Stimulated activated effector memory CD8-positive, alpha-beta T cell treated with anti-CD3 and anti-CD28 coated beads, Interleukin-12 subunit alpha, Interleukin-12 subunit beta, amount 100 ng/mL, for 72 hours (primary cell): ENCODE data around the gene TAF3.

Source experiments
- ATAC-seq: fragments of 150-1000 bp; cut with Tn5 transposase; 2 replicates; pipeline ENCODE4 v1.10.0; 2021
- DNase-seq, 2 donors: peaks; one replicate each; pipeline ENCODE4 v3.0.0; 2021 to 2022; ENCODE audit warnings: low spot score in 2 of 2
- H3K27ac Mint-ChIP-seq: one replicate; pipeline ENCODE4 v1.8.0; 2022; ENCODE audit warnings: mild to moderate bottlenecking, mixed read lengths
- H3K36me3 Mint-ChIP-seq: one replicate; pipeline ENCODE4 v1.8.0; 2022; ENCODE audit warnings: mild to moderate bottlenecking, mixed read lengths
- H3K4me1 Mint-ChIP-seq: one replicate; pipeline ENCODE4 v1.8.0; 2022; ENCODE audit warnings: mixed read lengths
- H3K4me3 Mint-ChIP-seq: one replicate; pipeline ENCODE4 v1.8.0; 2022; ENCODE audit warnings: mild to moderate bottlenecking, mixed read lengths
- H3K9me3 Mint-ChIP-seq: one replicate; pipeline ENCODE4 v1.8.0; 2022; ENCODE audit warnings: mixed read lengths

TAF3 gene

DNA sequence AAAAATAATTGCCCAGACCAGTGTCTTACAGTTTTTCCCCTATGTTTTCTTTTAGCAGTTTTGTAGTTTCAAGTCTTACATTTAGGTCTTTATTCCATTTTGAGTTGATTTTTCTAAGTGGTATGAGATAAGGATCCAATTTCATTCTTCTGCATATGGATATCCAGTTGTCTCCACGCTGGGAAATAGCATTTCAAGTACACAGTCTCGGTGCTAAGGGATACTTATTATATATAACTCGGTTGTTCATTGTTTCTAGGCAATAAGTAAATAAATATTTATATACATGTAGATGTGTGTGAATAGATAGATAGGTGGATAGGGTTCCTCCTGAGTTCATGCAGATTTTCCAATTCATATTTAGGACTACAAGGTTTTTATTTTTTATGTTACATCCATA lies 16.0 kb downstream of the TAF3 start:
- DNase-seq (no peak), ATAC-seq (no peak)
- Mint-ChIP-seq H3K4me1 (peaks cover 32% of the 10 kb centered on the region), H3K9me3 (no peaks in the 10 kb centered on the region), H3K27ac (no peak overlapping the region), H3K36me3 (peaks cover 14% of the 10 kb centered on the region), H3K4me3 (no peak overlapping the region)

DNA sequence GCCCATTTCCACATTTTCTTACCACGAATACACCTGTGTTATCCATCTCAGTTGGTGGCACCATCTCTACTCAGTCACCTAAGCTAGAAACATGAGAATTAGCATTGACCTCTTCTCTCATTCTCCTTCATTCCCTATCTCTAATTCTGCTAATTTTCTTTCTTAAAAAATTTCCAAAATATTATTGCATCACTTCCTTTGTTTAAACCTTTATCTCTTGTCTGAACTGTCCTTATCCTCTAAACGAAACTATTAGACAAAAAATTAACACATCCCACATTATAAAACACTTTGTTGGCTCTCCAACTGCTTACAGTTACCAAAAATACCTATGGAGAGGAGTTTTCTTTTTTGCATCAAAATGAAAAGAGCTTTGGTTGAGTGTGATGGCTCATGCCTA lies 18.3 kb downstream of the TAF3 start:
- Mint-ChIP-seq H3K36me3 (peaks cover 13% of the 10 kb centered on the region), H3K27ac (peak overlapping the region; percentile 75), H3K9me3 (no peaks in the 10 kb centered on the region), H3K4me1 (peaks cover 22% of the 10 kb centered on the region), H3K4me3 (no peak overlapping the region)
- ATAC-seq (no peak), DNase-seq (no peak)

DNA sequence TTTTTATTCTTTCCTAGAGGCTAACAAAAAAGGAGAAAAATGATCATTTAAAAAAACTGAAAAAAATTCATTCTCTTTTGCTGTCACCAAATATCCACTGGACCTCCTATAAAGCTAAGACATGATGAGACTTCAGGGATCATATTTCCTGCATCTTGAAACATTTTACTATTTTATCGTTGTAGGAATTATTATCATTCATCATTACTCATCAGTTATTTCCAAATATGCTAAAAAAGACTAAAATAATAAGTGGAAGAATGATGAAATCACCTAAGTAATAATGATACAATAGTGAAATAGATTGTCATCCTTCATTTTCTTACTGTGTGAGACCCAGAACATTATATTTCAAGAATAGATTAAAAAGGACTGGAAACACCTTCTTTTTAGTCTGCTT lies 28.3 kb downstream of the TAF3 start:
- H3K4me1 Mint-ChIP-seq: peaks cover 13% of the 10 kb centered on the region
- ATAC-seq (no peak), DNase-seq (no peak)
- H3K4me3 Mint-ChIP-seq: no peak overlapping the region
- no peaks in the 10 kb centered on the region for H3K9me3 Mint-ChIP-seq
- H3K27ac Mint-ChIP-seq: no peak overlapping the region
- H3K36me3 Mint-ChIP-seq: peaks cover 5% of the 10 kb centered on the region

DNA sequence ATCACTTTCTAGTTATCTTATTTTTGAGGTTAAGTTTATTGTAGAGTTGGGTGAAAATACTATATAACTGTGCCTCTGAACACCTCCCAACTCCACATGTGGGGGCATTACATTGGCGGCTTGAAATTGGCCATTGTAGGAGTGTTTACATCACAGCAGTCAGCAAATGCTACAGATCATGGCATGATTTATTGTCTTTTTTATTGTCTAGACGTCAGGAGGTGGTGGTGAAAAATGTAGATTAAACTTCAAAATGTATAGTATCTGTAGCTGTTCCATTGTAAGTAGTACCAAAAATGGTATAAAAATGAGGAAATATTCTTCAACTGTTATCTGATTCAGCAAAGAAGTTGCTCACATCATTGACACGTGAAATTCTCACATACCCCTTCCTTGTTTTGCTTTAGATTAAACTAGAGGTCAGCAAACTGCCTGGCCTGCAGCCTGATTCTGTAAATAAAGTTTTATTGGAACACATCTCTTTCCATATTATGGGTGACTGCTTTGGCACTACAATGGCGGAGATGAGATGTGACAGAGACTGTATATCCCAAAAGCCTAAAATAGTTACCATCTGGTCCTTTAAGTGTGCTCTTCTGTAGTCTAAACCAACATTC lies 35.0 kb downstream of the TAF3 start:
- H3K9me3 Mint-ChIP-seq: no peaks in the 10 kb centered on the region
- H3K36me3 Mint-ChIP-seq: peaks cover 5% of the 10 kb centered on the region
- no peak for ATAC-seq
- no peak overlapping the region for H3K4me3 Mint-ChIP-seq
- H3K27ac Mint-ChIP-seq: no peak overlapping the region
- H3K4me1 Mint-ChIP-seq: peaks cover 34% of the 10 kb centered on the region
- DNase-seq: no peak

DNA sequence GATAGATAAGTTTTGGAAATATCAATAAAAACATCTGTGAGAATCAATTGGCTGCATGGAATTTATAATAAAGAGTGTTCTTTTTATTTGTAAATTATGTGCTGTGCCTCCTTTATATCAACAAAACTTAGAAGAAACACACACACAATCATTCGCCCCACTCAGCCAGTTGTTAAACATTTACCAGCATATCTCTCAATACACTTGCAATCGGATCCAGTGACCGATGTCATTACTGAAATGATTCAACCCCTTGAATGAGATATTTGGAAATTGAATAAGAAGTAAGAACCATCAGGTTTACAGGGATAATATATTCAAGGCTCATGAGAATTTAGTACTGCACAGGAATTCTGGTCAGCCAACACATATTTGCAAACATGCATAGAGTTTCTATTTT lies 35.6 kb downstream of the TAF3 start:
- ATAC-seq (no peak), DNase-seq (no peak)
- Mint-ChIP-seq H3K36me3 (peaks cover 5% of the 10 kb centered on the region), H3K9me3 (no peaks in the 10 kb centered on the region), H3K4me3 (no peak overlapping the region), H3K4me1 (peaks cover 31% of the 10 kb centered on the region), H3K27ac (no peak overlapping the region)

DNA sequence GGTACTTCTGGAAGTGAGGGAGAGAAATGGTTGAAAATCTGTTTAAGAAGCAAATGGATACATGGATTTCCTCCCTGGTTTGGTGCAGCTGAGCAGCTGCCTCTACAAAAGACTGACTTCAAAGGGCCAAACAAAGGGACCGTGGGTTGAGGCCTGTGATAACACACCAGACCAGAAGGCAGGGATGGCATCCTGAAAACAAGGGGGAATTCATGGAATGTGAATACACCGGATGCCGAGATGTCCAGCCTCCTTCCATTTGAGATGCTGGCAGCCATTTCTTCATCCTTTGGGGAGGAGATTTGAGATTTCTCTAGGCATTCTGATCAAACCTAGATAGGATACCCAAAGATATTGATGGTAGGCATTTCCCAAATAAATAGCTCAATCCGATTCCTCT lies 36.9 kb downstream of the TAF3 start:
- Mint-ChIP-seq H3K9me3 (peaks cover 3% of the 10 kb centered on the region), H3K4me1 (peaks cover 31% of the 10 kb centered on the region), H3K27ac (no peak overlapping the region), H3K36me3 (peaks cover 5% of the 10 kb centered on the region), H3K4me3 (no peak overlapping the region)
- no peak for ATAC-seq
- no peak for DNase-seq

DNA sequence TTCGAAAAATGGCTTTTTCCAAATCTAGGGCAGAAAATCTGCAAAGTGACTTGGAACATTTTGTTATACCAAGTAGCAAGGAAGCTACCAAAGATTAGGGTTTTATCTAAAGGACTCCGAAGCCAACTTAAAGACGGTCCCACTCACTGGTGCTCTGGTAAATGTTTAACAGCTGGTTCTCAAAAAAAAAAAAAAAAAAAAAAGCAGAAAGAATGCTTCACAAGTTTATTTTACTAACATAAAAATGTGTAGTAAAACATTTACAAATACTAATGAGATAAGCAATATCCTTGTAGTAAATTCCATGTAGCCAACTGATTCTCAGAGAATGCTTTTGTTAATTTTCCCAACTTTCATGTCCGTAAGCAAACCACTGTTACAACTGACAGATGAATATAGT lies 38.4 kb downstream of the TAF3 start:
- Mint-ChIP-seq H3K4me1 (peaks cover 24% of the 10 kb centered on the region), H3K4me3 (no peak overlapping the region), H3K27ac (no peak overlapping the region), H3K36me3 (no peaks in the 10 kb centered on the region), H3K9me3 (peaks cover 5% of the 10 kb centered on the region)
- no peak for ATAC-seq
- no peak for DNase-seq

DNA sequence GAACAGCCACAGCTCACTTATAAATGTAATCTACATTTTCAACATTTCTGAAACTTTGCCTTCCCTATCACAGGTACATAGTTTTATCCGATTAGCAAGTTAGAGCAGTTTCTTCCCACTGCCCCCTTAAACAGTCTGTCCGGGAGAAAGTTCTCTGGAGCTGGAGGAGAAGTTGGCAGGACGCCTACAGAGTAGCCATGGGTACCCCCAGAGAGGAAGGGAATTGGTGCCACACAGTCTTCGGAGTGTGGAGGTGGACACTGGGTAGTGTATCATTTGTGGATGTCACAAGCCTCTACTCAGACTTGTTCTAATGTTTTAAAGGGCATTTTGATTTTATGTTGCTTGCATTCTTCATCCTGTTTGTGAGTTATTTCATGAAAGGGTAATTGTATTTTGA lies 39.0 kb downstream of the TAF3 start:
- no peaks in the 10 kb centered on the region for H3K36me3 Mint-ChIP-seq
- no peak for ATAC-seq
- peaks cover 21% of the 10 kb centered on the region for H3K4me1 Mint-ChIP-seq
- DNase-seq: no peak
- no peak overlapping the region for H3K27ac Mint-ChIP-seq
- no peak overlapping the region for H3K4me3 Mint-ChIP-seq
- peaks cover 10% of the 10 kb centered on the region for H3K9me3 Mint-ChIP-seq

DNA sequence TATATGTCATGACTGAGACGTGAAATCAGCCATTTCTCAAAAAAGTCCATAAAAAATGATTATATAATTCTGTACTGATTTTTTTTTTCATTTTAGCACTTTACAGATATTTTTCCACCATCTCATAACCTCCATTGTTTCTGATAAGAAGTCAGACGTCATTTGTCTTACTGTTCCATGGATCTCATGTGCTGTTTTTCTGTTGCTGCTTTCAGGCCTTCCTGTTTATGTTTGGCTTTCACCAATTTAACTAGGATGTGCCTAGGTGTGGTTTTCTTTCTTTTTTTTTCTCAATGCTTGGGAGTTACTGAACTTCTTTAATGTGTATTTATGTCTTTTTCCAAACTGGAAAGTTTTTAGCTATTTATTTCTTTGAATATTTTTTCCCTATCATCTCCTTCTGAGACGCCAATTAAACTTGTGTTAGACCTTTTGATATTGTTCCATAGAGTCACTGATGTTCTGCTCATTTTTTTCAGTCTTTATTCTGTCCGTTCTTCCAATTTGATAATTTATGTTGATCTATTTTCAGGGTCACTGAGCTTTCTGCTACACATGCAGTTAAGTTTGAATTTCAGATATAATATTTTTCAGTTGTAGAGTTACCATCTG lies 43.3 kb downstream of the TAF3 start:
- ATAC-seq (no peak), DNase-seq (no peak)
- peaks cover 10% of the 10 kb centered on the region for H3K9me3 Mint-ChIP-seq
- no peaks in the 10 kb centered on the region for H3K36me3 Mint-ChIP-seq
- H3K4me1 Mint-ChIP-seq: peaks cover 37% of the 10 kb centered on the region
- no peak overlapping the region for H3K4me3 Mint-ChIP-seq
- H3K27ac Mint-ChIP-seq: no peak overlapping the region

DNA sequence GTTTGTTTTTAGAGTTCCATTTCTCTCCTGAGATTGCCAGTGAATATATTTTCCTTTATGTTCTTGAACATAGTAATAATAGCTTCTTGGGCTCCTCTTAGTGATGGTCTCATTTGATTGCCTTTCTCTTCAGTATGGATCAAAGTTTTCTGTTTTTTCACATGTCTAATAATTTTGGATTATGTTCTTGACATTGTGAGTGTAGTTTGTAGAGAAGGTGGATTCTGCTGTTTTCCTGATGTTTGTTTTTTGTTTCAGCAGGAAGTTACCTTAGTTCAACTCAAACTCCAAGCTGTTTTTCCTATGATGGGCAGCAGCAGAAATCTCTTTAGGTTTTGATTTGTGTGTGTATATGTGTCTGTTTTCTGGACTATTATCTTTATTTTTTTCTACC lies 43.8 kb downstream of the TAF3 start:
- ATAC-seq (no peak), DNase-seq (no peak)
- Mint-ChIP-seq H3K36me3 (no peaks in the 10 kb centered on the region), H3K9me3 (peaks cover 10% of the 10 kb centered on the region), H3K4me1 (peaks cover 34% of the 10 kb centered on the region), H3K4me3 (no peak overlapping the region), H3K27ac (no peak overlapping the region)

DNA sequence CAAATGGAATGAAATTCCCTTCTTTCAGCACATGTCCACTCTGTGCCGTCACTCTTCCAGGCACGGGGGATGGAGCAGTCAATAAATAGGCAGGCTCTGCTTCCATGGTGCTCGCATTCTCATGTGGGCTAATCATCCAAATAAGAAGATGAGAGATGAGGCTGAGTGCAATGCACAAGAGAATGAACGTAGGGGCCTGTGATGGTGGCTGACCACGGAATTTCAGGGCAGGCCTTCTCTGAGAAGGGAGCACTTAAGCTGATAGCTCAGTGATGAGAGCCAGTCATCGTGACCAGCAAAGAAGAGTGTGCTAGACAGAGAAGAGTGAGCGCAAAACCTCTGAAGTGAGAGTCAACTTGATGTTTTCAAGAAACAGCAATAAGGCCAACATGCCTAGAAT lies 47.9 kb downstream of the TAF3 start:
- Mint-ChIP-seq H3K9me3 (peaks cover 7% of the 10 kb centered on the region), H3K27ac (no peak overlapping the region), H3K4me3 (no peak overlapping the region), H3K4me1 (peaks cover 31% of the 10 kb centered on the region), H3K36me3 (no peaks in the 10 kb centered on the region)
- no peak for DNase-seq
- no peak for ATAC-seq

DNA sequence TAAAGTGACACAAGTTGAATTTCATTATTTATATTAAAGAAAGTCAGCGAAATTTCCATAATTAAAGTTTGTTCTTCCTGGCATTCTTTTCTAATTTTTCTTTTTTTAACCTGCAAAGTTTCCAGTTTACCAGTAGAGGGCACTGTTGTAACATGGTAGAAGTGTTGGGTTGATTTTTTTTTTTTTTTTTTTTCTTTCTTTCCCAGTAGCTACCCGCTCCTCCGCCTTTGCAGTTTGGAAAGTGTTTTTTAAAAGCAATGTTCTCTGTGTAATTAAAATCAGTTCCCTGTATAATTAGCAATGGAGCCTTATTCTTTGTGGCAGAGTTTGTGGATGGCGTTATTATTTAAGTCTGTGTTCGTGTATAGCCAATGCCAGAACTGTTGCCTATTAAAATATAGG lies 53.7 kb downstream of the TAF3 start:
- H3K36me3 Mint-ChIP-seq: no peaks in the 10 kb centered on the region
- ATAC-seq (no peak), DNase-seq (no peak)
- peaks cover 10% of the 10 kb centered on the region for H3K4me1 Mint-ChIP-seq
- peak overlapping the region; percentile 39 for H3K4me3 Mint-ChIP-seq
- no peaks in the 10 kb centered on the region for H3K9me3 Mint-ChIP-seq
- no peak overlapping the region for H3K27ac Mint-ChIP-seq

DNA sequence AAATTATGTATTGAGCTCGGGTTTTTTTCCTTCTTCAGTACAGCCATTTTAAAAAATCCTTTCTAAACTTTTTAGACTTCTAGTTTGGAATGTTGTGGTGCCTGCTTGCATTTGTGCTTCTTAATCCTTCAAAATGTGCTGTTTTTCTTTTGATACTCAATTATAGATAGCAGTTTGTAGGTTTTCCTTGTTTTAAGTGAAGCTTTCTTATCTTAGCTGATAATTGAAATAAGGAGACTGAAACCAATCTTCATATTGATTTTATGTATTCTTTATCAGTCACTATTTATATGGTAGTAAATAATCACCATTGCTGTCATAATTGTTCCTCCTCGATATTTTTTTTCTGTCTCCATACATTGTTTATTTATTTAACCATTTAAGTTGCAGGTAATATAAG lies 56.6 kb downstream of the TAF3 start:
- peaks cover 5% of the 10 kb centered on the region for H3K4me1 Mint-ChIP-seq
- no peaks in the 10 kb centered on the region for H3K36me3 Mint-ChIP-seq
- H3K27ac Mint-ChIP-seq: no peak overlapping the region
- H3K9me3 Mint-ChIP-seq: no peaks in the 10 kb centered on the region
- DNase-seq: no peak
- no peak for ATAC-seq
- H3K4me3 Mint-ChIP-seq: no peak overlapping the region

DNA sequence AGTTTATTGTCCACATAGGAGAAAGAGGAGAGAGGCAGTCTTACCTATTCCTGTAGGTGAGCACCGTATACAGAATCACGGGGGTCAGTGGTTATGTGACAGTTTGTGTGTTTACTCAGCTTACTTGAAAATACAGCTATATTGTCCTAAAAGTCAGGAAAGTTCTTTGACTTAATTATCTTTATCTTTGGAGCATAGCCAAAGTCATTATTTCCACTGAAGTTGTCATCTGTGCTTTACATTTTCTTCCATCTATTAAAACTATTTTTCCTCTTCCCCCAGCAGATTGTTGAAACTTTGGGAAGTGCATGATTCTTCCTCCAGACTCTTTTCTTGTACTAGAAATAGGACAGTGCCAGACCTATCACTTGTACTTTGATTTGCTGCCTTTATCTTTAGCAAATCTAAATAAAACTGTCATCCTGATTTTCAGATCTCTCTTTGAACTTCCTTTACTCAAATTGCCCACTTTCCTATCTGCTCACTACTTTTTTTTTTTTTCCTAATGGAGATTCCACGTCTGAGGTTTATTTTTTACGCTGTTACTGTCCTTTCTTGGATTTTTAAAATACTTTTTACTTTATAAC lies 58.3 kb downstream of the TAF3 start:
- Mint-ChIP-seq H3K4me1 (peaks cover 5% of the 10 kb centered on the region), H3K9me3 (no peaks in the 10 kb centered on the region), H3K36me3 (no peaks in the 10 kb centered on the region), H3K27ac (no peak overlapping the region), H3K4me3 (no peak overlapping the region)
- no peak for ATAC-seq
- DNase-seq: no peak

DNA sequence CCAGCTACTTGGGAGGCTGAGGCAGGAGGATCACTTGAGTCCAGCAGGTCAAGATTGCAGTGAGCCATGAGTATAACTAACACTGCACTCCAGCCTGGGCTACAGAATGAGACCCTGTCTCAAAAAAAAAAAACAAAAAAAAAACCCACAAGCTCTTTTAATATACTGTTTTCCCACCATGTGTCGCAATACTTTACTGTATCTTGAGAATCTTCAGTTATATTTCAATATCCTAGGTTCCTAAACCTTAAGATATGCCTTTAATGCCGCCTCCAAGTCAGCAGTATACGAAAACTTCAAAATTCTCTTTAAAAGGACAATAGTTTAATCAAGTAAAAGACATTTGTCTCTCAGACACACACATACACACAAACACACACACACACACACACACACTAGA lies 62.8 kb downstream of the TAF3 start:
- Mint-ChIP-seq H3K4me3 (no peak overlapping the region), H3K27ac (no peak overlapping the region), H3K36me3 (no peaks in the 10 kb centered on the region), H3K4me1 (peaks cover 7% of the 10 kb centered on the region), H3K9me3 (no peaks in the 10 kb centered on the region)
- ATAC-seq (no peak), DNase-seq (no peak)

DNA sequence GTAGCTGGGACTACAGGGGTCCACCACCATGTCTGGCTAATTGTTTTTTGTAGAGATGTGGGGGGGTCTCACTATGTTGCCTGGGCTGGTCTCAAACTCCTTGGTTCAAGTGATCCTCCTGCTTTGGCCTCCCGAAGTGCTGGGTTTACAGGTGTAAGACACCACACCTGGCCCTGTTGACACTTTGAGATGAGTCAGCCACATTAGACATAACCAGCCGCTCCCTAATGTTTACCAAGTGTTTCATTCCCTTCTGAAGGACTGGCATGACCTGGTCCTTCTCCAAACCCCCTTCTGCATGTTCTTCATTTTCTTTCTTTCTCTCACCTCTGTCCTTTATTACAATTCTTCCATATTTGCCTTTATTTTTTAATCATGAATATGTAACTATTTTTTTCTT lies 67.8 kb downstream of the TAF3 start:
- Mint-ChIP-seq H3K36me3 (no peaks in the 10 kb centered on the region), H3K4me3 (no peak overlapping the region), H3K27ac (no peak overlapping the region), H3K9me3 (no peaks in the 10 kb centered on the region), H3K4me1 (peaks cover 27% of the 10 kb centered on the region)
- ATAC-seq (no peak), DNase-seq (no peak)
